Measurements from ENCODE around the gene GPR156.

DNA sequence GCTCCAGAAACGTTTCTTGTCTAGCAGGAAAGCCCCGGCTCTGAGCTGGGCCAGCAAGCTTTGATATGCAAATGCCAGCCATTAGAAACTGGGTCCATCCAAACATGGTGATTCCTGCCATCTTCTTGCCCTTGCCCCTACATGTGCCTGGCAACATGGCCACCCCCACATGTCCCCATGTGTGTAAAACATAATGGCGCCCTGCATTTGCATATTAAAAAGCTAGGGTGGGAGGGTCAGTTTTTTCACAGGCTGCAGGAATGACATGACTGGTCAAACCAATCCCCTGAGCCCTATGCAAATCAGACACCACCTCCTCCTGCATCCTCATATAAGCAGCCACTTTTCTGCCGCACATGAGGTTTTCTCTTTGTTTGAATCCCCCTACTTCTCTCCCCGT lies 21.2 kb downstream of the GPR156 start:
- TF ChIP-seq NFYA (IDR thresholded peaks at IDR 0.05; ENCODE audit: borderline replicate concordance, low read depth, low read length), result no peak
- TF ChIP-seq, protein P1, sequence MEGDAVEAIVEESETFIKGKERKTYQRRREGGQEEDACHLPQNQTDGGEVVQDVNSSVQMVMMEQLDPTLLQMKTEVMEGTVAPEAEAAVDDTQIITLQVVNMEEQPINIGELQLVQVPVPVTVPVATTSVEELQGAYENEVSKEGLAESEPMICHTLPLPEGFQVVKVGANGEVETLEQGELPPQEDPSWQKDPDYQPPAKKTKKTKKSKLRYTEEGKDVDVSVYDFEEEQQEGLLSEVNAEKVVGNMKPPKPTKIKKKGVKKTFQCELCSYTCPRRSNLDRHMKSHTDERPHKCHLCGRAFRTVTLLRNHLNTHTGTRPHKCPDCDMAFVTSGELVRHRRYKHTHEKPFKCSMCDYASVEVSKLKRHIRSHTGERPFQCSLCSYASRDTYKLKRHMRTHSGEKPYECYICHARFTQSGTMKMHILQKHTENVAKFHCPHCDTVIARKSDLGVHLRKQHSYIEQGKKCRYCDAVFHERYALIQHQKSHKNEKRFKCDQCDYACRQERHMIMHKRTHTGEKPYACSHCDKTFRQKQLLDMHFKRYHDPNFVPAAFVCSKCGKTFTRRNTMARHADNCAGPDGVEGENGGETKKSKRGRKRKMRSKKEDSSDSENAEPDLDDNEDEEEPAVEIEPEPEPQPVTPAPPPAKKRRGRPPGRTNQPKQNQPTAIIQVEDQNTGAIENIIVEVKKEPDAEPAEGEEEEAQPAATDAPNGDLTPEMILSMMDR (IDR thresholded peaks at IDR 0.05 in 2 of 3, conservative IDR thresholded peaks at IDR 0.05 in 1 of 3; ENCODE audit: control insufficient read depth in 2 of 3, extremely low read depth in 1 of 3, insufficient read depth in 1 of 3, low read depth in 3 of 3, low read length in 3 of 3), result no peak
- TF ChIP-seq POLR2A (IDR thresholded peaks at IDR 0.05; ENCODE audit: low read depth, low read length), result no peak
- no peak for TF ChIP-seq RUNX3 (IDR thresholded peaks at IDR 0.05; ENCODE audit: low read length)
- TF ChIP-seq, protein P2, sequence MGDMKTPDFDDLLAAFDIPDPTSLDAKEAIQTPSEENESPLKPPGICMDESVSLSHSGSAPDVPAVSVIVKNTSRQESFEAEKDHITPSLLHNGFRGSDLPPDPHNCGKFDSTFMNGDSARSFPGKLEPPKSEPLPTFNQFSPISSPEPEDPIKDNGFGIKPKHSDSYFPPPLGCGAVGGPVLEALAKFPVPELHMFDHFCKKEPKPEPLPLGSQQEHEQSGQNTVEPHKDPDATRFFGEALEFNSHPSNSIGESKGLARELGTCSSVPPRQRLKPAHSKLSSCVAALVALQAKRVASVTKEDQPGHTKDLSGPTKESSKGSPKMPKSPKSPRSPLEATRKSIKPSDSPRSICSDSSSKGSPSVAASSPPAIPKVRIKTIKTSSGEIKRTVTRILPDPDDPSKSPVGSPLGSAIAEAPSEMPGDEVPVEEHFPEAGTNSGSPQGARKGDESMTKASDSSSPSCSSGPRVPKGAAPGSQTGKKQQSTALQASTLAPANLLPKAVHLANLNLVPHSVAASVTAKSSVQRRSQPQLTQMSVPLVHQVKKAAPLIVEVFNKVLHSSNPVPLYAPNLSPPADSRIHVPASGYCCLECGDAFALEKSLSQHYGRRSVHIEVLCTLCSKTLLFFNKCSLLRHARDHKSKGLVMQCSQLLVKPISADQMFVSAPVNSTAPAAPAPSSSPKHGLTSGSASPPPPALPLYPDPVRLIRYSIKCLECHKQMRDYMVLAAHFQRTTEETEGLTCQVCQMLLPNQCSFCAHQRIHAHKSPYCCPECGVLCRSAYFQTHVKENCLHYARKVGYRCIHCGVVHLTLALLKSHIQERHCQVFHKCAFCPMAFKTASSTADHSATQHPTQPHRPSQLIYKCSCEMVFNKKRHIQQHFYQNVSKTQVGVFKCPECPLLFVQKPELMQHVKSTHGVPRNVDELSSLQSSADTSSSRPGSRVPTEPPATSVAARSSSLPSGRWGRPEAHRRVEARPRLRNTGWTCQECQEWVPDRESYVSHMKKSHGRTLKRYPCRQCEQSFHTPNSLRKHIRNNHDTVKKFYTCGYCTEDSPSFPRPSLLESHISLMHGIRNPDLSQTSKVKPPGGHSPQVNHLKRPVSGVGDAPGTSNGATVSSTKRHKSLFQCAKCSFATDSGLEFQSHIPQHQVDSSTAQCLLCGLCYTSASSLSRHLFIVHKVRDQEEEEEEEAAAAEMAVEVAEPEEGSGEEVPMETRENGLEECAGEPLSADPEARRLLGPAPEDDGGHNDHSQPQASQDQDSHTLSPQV (IDR thresholded peaks at IDR 0.05), result no peak

All from GM12878 (cell line).